Large intestine (tissue), 3 donors: ENCODE measurements around the gene ACSF3. TPM values are rescaled to one million over a fixed set of nuclear protein-coding genes. Genes with fewer than 3 reads are reported as not detected.

Experiments
- DNase-seq, 2 donors: peaks; one replicate each; pipeline versions ENCODE4 v3.0.0 to v3.0.0-alpha.2; 2013
- H3K27ac ChIP-seq: one replicate; pipeline ENCODE4 v1.5.1; 2013; ENCODE audit warnings: low read length
- H3K27me3 ChIP-seq: 2 replicates; pipeline ENCODE4 v1.6.1; 2013; ENCODE audit warnings: low read length; ENCODE audit not compliant: control insufficient read depth, insufficient read depth
- H3K36me3 ChIP-seq: 2 replicates; pipeline ENCODE4 v1.6.1; 2013; ENCODE audit warnings: low read length; ENCODE audit not compliant: control insufficient read depth, insufficient read depth
- H3K4me1 ChIP-seq: one replicate; pipeline ENCODE4 v1.6.1; 2013; ENCODE audit warnings: low read length; ENCODE audit not compliant: control insufficient read depth, insufficient read depth
- H3K4me3 ChIP-seq: one replicate; pipeline ENCODE4 v1.5.1; 2013; ENCODE audit warnings: low read length
- H3K9me3 ChIP-seq: one replicate; pipeline ENCODE4 v1.6.1; 2013; ENCODE audit warnings: mild to moderate bottlenecking, low read depth, low read length, moderate library complexity; ENCODE audit not compliant: control insufficient read depth
- WGBS: methylation state at CpG from one replicate; pipeline ENCODE4 v1.1.5; 2013; ENCODE audit warnings: low lambda C conversion rate; ENCODE audit not compliant: insufficient coverage; 5-methylcytosine and 5-hydroxymethylcytosine counted together
- polyA plus RNA-seq: library from polyadenylated mRNA; unstranded; fragments of 120-200 nt; gene quantifications from one replicate; pipeline ENCODE4 v1.2.1, GENCODE V29; 2013

ACSF3 gene
- polyA plus RNA-seq, 1 donor = 30.8 TPM

DNA sequence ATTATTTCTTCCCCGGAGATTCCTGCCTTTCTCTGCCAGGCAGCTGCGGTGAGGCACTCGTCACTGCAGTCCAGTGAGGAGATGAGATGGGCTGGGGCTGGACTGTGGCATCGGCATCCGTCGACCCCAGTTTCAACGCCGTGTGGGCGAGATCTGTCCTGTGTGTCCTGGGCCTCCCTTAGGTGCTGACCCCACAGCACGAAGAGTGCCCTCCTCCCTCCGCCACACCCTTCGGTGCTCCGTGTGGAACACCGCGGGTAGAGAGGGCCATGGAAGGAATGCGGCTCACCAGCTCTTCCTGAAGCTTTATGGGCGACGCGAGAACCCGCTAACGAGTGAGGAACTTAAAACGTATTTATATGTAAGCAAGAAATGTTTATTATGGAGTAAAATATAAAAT is 17.6 kb downstream of the ACSF3 start:
- Histone ChIP-seq H3K27ac (no peak overlapping the region), H3K4me3 (no peak overlapping the region), H3K4me1 (no peaks in the 10 kb centered on the region), H3K36me3 (peaks cover 69% of the 10 kb centered on the region), H3K9me3 (no peaks in the 10 kb centered on the region), H3K27me3 (no peaks in the 10 kb centered on the region)
- DNase-seq = no peak
- WGBS = no CpG with 5 or more reads among the region's 22 CpGs

- WGBS = 98% methylated on average over 8 of the region's 26 CpGs
These were observed 18.9 kb downstream of the ACSF3 start for GRCh38 chr16:89112377-89113151.

DNA sequence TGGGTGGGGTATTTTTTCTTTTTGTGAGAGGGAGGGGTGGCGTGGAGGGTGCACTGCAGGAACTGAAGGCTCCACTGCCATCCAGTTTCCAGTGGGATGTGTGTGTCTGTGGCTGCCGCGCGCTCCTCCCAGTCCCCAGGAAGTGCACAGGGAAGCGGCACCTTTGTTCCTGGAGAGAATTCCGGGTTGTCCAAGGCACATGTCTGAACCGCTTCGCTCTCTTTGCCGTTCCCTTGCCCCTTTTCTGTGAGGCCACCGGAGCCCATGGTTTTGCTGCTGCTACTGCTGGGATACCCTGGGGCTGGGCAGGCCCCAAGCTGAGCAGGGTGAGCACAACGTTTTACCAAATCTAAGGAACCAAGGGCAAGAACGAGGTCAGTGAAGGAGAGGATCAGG is 19.5 kb downstream of the ACSF3 start:
- Histone ChIP-seq H3K36me3 (peaks cover 75% of the 10 kb centered on the region), H3K9me3 (no peaks in the 10 kb centered on the region), H3K27ac (no peak overlapping the region), H3K4me3 (no peak overlapping the region), H3K4me1 (no peaks in the 10 kb centered on the region), H3K27me3 (no peaks in the 10 kb centered on the region)
- DNase-seq = no peak
- 100% methylated on average over 3 of the region's 12 CpGs for WGBS

More at GRCh38 chr16:89112377-89113151, 18.9 kb downstream of the ACSF3 start:
- H3K4me1 ChIP-seq = no peaks in the 10 kb centered on the region
- DNase-seq = no peak
- no peaks in the 10 kb centered on the region for H3K9me3 ChIP-seq
- H3K4me3 ChIP-seq = no peak overlapping the region
- H3K36me3 ChIP-seq = peaks cover 72% of the 10 kb centered on the region
- H3K27ac ChIP-seq = no peak overlapping the region
- H3K27me3 ChIP-seq = no peaks in the 10 kb centered on the region

GRCh38 chr16:89113661-89114060 is 20.0 kb downstream of the ACSF3 start:
- Histone ChIP-seq H3K4me1 (no peaks in the 10 kb centered on the region), H3K9me3 (no peaks in the 10 kb centered on the region), H3K27me3 (no peaks in the 10 kb centered on the region), H3K4me3 (no peak overlapping the region), H3K36me3 (peaks cover 79% of the 10 kb centered on the region), H3K27ac (no peak overlapping the region)
- no peak for DNase-seq
- WGBS = no CpG with 5 or more reads among the region's 27 CpGs

DNA sequence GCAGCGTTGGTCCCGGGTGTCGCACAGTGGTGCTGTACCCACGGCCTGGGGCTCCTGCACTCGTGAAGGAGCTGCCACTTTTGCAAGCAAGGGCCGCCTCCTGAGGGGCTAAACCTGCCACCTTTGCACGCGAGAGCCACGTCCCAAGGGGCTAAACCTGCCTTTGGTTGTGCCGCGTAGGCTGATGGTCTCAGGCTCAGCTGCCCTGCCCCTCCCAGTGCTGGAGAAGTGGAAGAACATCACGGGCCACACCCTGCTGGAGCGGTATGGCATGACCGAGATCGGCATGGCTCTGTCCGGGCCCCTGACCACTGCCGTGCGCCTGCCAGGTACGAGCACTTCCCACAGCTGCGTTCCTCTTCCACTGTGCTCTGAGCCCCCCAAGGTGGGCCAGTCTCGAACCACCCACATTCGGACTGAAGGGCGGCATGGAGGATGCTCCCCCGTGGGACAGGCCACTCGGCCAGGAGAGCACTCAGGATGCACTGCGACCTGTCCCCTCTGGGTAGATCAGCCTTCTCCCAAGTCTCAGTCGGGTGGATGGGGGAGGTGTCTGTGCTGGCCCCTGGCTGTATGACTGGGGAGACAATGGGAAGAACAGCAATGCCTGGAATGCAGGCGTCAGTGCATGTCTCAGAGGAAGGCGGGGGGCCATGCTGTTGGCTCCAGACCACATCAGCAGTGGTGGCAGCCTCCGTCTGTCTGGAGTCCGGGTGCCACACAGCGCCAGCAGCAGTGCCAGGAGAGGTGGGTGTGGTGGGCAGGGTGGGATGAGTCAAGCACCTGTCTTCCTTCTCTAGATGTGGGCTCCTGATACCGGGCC is 20.7 kb downstream of the ACSF3 start:
- no peaks in the 10 kb centered on the region for H3K27me3 ChIP-seq
- WGBS = 100% methylated on average over 1 of the region's 33 CpGs
- no peak overlapping the region for H3K4me3 ChIP-seq
- H3K36me3 ChIP-seq = peaks cover 83% of the 10 kb centered on the region
- no peaks in the 10 kb centered on the region for H3K4me1 ChIP-seq
- H3K27ac ChIP-seq = no peak overlapping the region
- no peak for DNase-seq
- H3K9me3 ChIP-seq = no peaks in the 10 kb centered on the region

GRCh38 chr16:89115216-89115861 is 21.7 kb downstream of the ACSF3 start:
- no peak overlapping the region for H3K27ac ChIP-seq
- DNase-seq = peak in 1 of 2 donors; percentile 31
- no peaks in the 10 kb centered on the region for H3K9me3 ChIP-seq
- no peaks in the 10 kb centered on the region for H3K27me3 ChIP-seq
- H3K4me3 ChIP-seq = no peak overlapping the region
- WGBS = no CpG with 5 or more reads among the region's 25 CpGs
- H3K36me3 ChIP-seq = peaks cover 86% of the 10 kb centered on the region
- no peaks in the 10 kb centered on the region for H3K4me1 ChIP-seq

DNA sequence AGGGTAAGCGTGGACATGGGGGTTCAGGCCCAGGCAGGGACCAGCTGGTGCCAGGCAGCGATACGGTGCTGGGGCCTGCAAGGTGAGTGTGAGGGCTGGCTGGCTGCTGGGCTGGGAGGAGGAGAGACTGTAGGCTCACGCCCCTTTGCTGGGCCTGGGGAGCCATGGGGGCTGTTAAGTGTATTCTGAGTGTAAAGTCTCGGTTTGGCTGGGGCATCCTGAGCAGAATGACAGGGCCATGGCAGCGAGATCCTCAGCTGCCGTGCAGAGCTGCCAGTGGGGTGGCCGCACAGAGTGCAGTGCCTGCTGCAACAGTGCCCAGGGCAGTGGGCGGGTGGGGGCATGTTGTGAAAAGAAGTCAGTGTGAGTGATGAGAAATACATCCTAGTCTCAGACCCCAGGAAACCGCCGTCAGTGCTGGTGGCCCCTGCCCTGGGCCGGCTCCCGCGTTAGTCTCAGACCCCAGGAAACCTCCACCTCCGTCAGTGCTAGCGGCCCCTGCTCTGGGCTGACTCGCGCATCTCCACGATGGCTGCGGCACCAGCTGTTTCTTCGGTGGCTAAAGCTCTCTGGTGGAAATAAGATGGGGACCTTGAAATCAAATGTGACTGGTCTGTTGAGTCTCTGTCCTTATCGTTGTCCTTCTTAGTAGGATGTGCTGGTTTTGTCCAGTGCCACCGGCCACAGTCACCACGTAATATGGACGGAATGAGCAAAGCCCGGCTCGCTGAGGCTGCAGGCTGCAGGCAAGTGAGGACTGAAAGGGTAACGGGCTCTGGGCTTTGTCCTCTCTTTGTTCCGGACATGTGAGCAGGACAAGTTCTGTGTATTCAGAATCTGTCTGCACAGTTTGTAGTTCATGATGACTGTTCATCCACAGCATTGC is 22.9 kb downstream of the ACSF3 start:
- Histone ChIP-seq H3K9me3 (no peaks in the 10 kb centered on the region), H3K4me1 (no peaks in the 10 kb centered on the region), H3K4me3 (no peak overlapping the region), H3K27me3 (no peaks in the 10 kb centered on the region), H3K36me3 (peaks cover 86% of the 10 kb centered on the region), H3K27ac (no peak overlapping the region)
- no peak for DNase-seq
- WGBS = no CpG with 5 or more reads among the region's 29 CpGs

DNA sequence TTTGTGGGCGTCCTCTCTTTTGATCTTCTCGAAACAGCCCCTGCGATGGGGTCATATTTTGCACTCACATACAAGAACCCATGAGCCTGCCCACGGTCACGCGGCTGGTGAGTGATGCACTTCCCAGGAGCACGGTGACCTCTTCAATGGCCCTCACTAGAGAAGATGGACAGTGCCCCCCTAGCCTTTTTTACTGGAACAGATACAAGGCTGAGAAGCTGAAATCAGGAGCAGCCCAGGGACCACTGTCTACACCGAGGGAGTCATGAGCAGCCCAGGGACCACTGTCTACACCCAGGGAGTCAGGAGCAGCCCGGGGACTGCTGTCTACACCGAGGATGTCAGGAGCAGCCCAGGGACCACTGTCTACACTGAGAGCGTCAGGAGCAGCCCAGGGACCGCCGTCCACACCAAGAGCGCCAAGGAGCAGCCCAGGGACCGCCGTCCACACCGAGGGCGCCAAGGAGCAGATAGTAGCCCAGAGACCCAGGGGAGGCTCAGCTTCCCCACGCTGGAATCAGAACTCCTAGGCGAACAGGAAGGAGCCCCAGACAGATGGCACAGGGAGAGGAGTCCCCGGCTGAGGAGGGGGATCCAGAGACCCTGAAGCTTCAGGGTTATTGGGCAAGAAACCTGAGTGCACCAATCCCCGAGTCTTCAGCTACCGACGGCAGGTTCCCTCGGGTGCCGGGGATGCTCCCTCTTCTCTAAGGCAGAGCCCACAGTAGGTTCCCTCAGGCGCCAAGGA is 23.7 kb downstream of the ACSF3 start:
- DNase-seq = no peak
- 100% methylated on average over 2 of the region's 27 CpGs for WGBS
- Histone ChIP-seq H3K27me3 (no peaks in the 10 kb centered on the region), H3K4me1 (no peaks in the 10 kb centered on the region), H3K36me3 (peaks cover 82% of the 10 kb centered on the region), H3K9me3 (no peaks in the 10 kb centered on the region), H3K4me3 (no peak overlapping the region), H3K27ac (no peak overlapping the region)

DNA sequence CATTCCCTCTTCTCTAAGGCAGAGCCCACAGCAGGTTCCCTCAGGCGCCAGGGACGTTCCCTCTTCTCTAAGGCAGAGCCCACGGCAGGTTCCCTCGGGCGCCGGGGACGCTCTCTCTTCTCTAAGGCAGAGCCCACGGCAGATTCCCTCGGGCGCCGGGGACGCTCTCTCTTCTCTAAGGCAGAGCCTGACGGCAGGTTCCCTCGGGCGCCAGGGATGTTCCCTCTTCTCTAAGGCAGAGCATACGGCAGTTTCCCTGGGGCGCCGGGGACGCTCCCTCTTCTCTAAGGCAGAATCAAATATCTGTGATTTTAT is 24.3 kb downstream of the ACSF3 start:
- no peak for DNase-seq
- H3K27me3 ChIP-seq = no peaks in the 10 kb centered on the region
- H3K4me1 ChIP-seq = no peaks in the 10 kb centered on the region
- H3K36me3 ChIP-seq = peaks cover 82% of the 10 kb centered on the region
- H3K27ac ChIP-seq = no peak overlapping the region
- H3K9me3 ChIP-seq = no peaks in the 10 kb centered on the region
- WGBS = no CpG with 5 or more reads among the region's 19 CpGs
- H3K4me3 ChIP-seq = no peak overlapping the region
